ENCODE results near the gene PPP6R1. TPM values are rescaled to one million over a fixed set of nuclear protein-coding genes. Genes with fewer than 3 reads are reported as not detected.
A peak's percentile ranks its signal among the peaks of the same experiment; 100 is the strongest.

PPP6R1 gene
- total and polyA plus RNA-seq, 8 donors = 19.5 to 112 (median 50.8) TPM

GRCh38 chr19:55228015-55228391 lies 30.8 kb downstream of the PPP6R1 start:
- Histone ChIP-seq H3K27ac (peak overlapping the region; percentile 56 to 78 (median 70)), H3K36me3 (peaks cover 42 to 84% (median 81%) of the 10 kb centered on the region in 4 donors), H3K9me3 (no peaks in the 10 kb centered on the region), H3K4me3 (peak overlapping the region in 1 of 4 donors; percentile 4), H3K27me3 (no peaks in the 10 kb centered on the region), H3K4me1 (peaks cover 7 to 28% (median 17%) of the 10 kb centered on the region in 4 donors)
- no peak for TF ChIP-seq POLR2A (IDR thresholded peaks at IDR 0.05)
- TF ChIP-seq POLR2AphosphoS5 (IDR thresholded peaks at IDR 0.05) = no peak
- TF ChIP-seq, protein P1, sequence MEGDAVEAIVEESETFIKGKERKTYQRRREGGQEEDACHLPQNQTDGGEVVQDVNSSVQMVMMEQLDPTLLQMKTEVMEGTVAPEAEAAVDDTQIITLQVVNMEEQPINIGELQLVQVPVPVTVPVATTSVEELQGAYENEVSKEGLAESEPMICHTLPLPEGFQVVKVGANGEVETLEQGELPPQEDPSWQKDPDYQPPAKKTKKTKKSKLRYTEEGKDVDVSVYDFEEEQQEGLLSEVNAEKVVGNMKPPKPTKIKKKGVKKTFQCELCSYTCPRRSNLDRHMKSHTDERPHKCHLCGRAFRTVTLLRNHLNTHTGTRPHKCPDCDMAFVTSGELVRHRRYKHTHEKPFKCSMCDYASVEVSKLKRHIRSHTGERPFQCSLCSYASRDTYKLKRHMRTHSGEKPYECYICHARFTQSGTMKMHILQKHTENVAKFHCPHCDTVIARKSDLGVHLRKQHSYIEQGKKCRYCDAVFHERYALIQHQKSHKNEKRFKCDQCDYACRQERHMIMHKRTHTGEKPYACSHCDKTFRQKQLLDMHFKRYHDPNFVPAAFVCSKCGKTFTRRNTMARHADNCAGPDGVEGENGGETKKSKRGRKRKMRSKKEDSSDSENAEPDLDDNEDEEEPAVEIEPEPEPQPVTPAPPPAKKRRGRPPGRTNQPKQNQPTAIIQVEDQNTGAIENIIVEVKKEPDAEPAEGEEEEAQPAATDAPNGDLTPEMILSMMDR (IDR thresholded peaks at IDR 0.05) = no peak
- TF ChIP-seq EP300 (IDR thresholded peaks at IDR 0.05) = no peak
- peak in 1 of 2 donors; percentile 51 for DNase-seq
- WGBS, 5 donors = 70 to 75% (median 74%) methylated on average over 12 to 17 of the region's 17 CpGs
- intact Hi-C loops (cut with DNase I; ENCODE audit: low total_unique reads) = no loop called here

- peak in 1 of 2 donors; percentile 24 for DNase-seq
- H3K36me3 ChIP-seq = peaks cover 40 to 78% (median 76%) of the 10 kb centered on the region in 4 donors
- TF ChIP-seq EP300 (IDR thresholded peaks at IDR 0.05) (no peak), POLR2AphosphoS5 (IDR thresholded peaks at IDR 0.05) (no peak), POLR2A (IDR thresholded peaks at IDR 0.05) (no peak)
- TF ChIP-seq, protein P1 (IDR thresholded peaks at IDR 0.05) = no peak
These were observed 31.4 kb downstream of the PPP6R1 start for GRCh38 chr19:55227241-55228014.

GRCh38 chr19:55226788-55227187 lies 32.0 kb downstream of the PPP6R1 start:
- no peak for DNase-seq
- peak overlapping the region in 1 of 5 donors; percentile 78 for H3K27ac ChIP-seq
- 76 to 86% (median 79%) methylated on average over 8 to 18 of the region's 18 CpGs for WGBS, 5 donors
- H3K27me3 ChIP-seq = no peaks in the 10 kb centered on the region
- TF ChIP-seq POLR2A (IDR thresholded peaks at IDR 0.05) (no peak), EP300 (IDR thresholded peaks at IDR 0.05) (no peak)
- H3K4me1 ChIP-seq = peaks cover 7 to 28% (median 17%) of the 10 kb centered on the region in 4 donors
- intact Hi-C loops (cut with DNase I; ENCODE audit: low total_unique reads) = no loop called here
- H3K4me3 ChIP-seq = no peak overlapping the region
- H3K9me3 ChIP-seq = no peaks in the 10 kb centered on the region
- peaks cover 34 to 72% (median 69%) of the 10 kb centered on the region in 4 donors for H3K36me3 ChIP-seq

More at GRCh38 chr19:55227241-55228014, 31.4 kb downstream of the PPP6R1 start:
- H3K4me3 ChIP-seq = no peak overlapping the region
- intact Hi-C loops (cut with DNase I; ENCODE audit: low total_unique reads) = no loop called here
- 86 to 91% (median 89%) methylated on average over 18 to 25 of the region's 25 CpGs for WGBS, 5 donors
- no peaks in the 10 kb centered on the region for H3K9me3 ChIP-seq
- no peaks in the 10 kb centered on the region for H3K27me3 ChIP-seq
- peaks cover 7 to 28% (median 17%) of the 10 kb centered on the region in 4 donors for H3K4me1 ChIP-seq
- peak overlapping the region; percentile 56 to 78 (median 70) for H3K27ac ChIP-seq

DNA sequence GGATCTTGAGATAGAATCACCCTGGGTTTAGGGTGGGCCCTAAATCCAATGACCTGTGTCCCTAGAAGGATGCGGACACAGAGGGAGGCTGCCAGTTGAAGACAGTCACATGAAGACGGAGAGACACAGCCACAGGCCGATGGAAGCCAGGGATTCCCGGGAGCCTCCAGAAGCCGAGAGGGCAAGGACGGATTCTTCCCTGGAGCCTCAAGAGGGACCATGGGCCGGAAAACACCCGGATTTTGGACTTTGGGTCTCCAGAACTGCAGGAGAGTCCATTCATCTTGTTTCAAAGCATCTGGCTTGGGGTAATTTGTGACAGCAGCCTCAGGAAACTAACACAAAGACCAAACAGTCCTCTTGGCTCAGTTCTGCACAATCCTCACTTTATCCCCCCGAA lies 32.5 kb downstream of the PPP6R1 start:
- intact Hi-C loops (cut with DNase I; ENCODE audit: low total_unique reads) = no loop called here
- peak overlapping the region in 1 of 5 donors; percentile 78 for H3K27ac ChIP-seq
- no peak for TF ChIP-seq EP300 (IDR thresholded peaks at IDR 0.05)
- no peak for TF ChIP-seq POLR2A (IDR thresholded peaks at IDR 0.05)
- TF ChIP-seq POLR2AphosphoS5 (IDR thresholded peaks at IDR 0.05) = no peak
- TF ChIP-seq, protein P1 (IDR thresholded peaks at IDR 0.05) = no peak
- no peaks in the 10 kb centered on the region for H3K9me3 ChIP-seq
- no peak overlapping the region for H3K4me3 ChIP-seq
- WGBS, 5 donors = 80 to 92% (median 87%) methylated on average over 7 to 9 of the region's 9 CpGs
- H3K36me3 ChIP-seq = peaks cover 29 to 67% (median 64%) of the 10 kb centered on the region in 4 donors
- H3K4me1 ChIP-seq = peaks cover 7 to 28% (median 17%) of the 10 kb centered on the region in 4 donors
- DNase-seq = no peak
- no peaks in the 10 kb centered on the region for H3K27me3 ChIP-seq

Data from stomach (tissue), 9 donors.